Measurements from ENCODE around the gene SIVA1.

Gene SIVA1

GRCh38 chr14:104771374-104771773 is 18.4 kb downstream of the SIVA1 start:
- Histone ChIP-seq H3K36me3 (ENCODE audit: control insufficient read depth in 2 of 2, insufficient read depth in 2 of 2, low read length in 2 of 2) (peaks cover 33 to 39% of the 10 kb centered on the region in 2 donors), H3K4me3 (ENCODE audit: low read length in 2 of 2) (no peak overlapping the region), H3K4me1 (ENCODE audit: control insufficient read depth in 2 of 2, insufficient read depth in 2 of 2, low read length in 2 of 2) (peaks cover 2 to 3% of the 10 kb centered on the region in 2 donors), H3K27me3 (ENCODE audit: control insufficient read depth in 2 of 2, insufficient read depth in 2 of 2, low read length in 2 of 2) (no peaks in the 10 kb centered on the region), H3K9ac (ENCODE audit: low read depth in 1 of 2, low read length in 2 of 2) (no peak overlapping the region), H3K9me3 (ENCODE audit: control insufficient read depth in 2 of 2, low read length in 2 of 2) (no peaks in the 10 kb centered on the region), H3K27ac (ENCODE audit: low read depth in 2 of 2, low read length in 2 of 2) (no peak overlapping the region)

- H3K36me3 ChIP-seq (ENCODE audit: control insufficient read depth in 2 of 2, insufficient read depth in 2 of 2, low read length in 2 of 2): peaks cover 36 to 42% of the 10 kb centered on the region in 2 donors
- no peaks in the 10 kb centered on the region for H3K27me3 ChIP-seq (ENCODE audit: control insufficient read depth in 2 of 2, insufficient read depth in 2 of 2, low read length in 2 of 2)
- H3K4me1 ChIP-seq (ENCODE audit: control insufficient read depth in 2 of 2, insufficient read depth in 2 of 2, low read length in 2 of 2): peaks cover 2 to 3% of the 10 kb centered on the region in 2 donors
- H3K9ac ChIP-seq (ENCODE audit: low read depth in 1 of 2, low read length in 2 of 2): no peak overlapping the region
- no peaks in the 10 kb centered on the region for H3K9me3 ChIP-seq (ENCODE audit: control insufficient read depth in 2 of 2, low read length in 2 of 2)
- no peak overlapping the region for H3K4me3 ChIP-seq (ENCODE audit: low read length in 2 of 2)
- no peak overlapping the region for H3K27ac ChIP-seq (ENCODE audit: low read depth in 2 of 2, low read length in 2 of 2)
Measured at GRCh38 chr14:104771918-104772706, 19.2 kb downstream of the SIVA1 start.

GRCh38 chr14:104772707-104773504 is 20.0 kb downstream of the SIVA1 start:
- Histone ChIP-seq H3K27ac (ENCODE audit: low read depth in 2 of 2, low read length in 2 of 2) (no peak overlapping the region), H3K4me1 (ENCODE audit: control insufficient read depth in 2 of 2, insufficient read depth in 2 of 2, low read length in 2 of 2) (peaks cover 2 to 3% of the 10 kb centered on the region in 2 donors)

GRCh38 chr14:104773505-104774452 is 20.8 kb downstream of the SIVA1 start:
- Histone ChIP-seq H3K9ac (ENCODE audit: low read depth in 1 of 2, low read length in 2 of 2) (no peak overlapping the region), H3K27me3 (ENCODE audit: control insufficient read depth in 2 of 2, insufficient read depth in 2 of 2, low read length in 2 of 2) (no peaks in the 10 kb centered on the region), H3K9me3 (ENCODE audit: control insufficient read depth in 2 of 2, low read length in 2 of 2) (no peaks in the 10 kb centered on the region), H3K4me3 (ENCODE audit: low read length in 2 of 2) (no peak overlapping the region), H3K36me3 (ENCODE audit: control insufficient read depth in 2 of 2, insufficient read depth in 2 of 2, low read length in 2 of 2) (peaks cover 36 to 42% of the 10 kb centered on the region in 2 donors), H3K4me1 (ENCODE audit: control insufficient read depth in 2 of 2, insufficient read depth in 2 of 2, low read length in 2 of 2) (peaks cover under 1 to 2% of the 10 kb centered on the region in 2 donors), H3K27ac (ENCODE audit: low read depth in 2 of 2, low read length in 2 of 2) (no peak overlapping the region)

More at GRCh38 chr14:104772707-104773504, 20.0 kb downstream of the SIVA1 start:
- H3K4me3 ChIP-seq (ENCODE audit: low read length in 2 of 2): no peak overlapping the region
- H3K27me3 ChIP-seq (ENCODE audit: control insufficient read depth in 2 of 2, insufficient read depth in 2 of 2, low read length in 2 of 2): no peaks in the 10 kb centered on the region
- no peaks in the 10 kb centered on the region for H3K9me3 ChIP-seq (ENCODE audit: control insufficient read depth in 2 of 2, low read length in 2 of 2)
- peaks cover 36 to 42% of the 10 kb centered on the region in 2 donors for H3K36me3 ChIP-seq (ENCODE audit: control insufficient read depth in 2 of 2, insufficient read depth in 2 of 2, low read length in 2 of 2)
- no peak overlapping the region for H3K9ac ChIP-seq (ENCODE audit: low read depth in 1 of 2, low read length in 2 of 2)

- Histone ChIP-seq H3K36me3 (ENCODE audit: control insufficient read depth in 2 of 2, insufficient read depth in 2 of 2, low read length in 2 of 2) (peaks cover 36 to 42% of the 10 kb centered on the region in 2 donors), H3K9me3 (ENCODE audit: control insufficient read depth in 2 of 2, low read length in 2 of 2) (no peaks in the 10 kb centered on the region), H3K4me3 (ENCODE audit: low read length in 2 of 2) (no peak overlapping the region), H3K4me1 (ENCODE audit: control insufficient read depth in 2 of 2, insufficient read depth in 2 of 2, low read length in 2 of 2) (no peaks in the 10 kb centered on the region), H3K9ac (ENCODE audit: low read depth in 1 of 2, low read length in 2 of 2) (no peak overlapping the region), H3K27me3 (ENCODE audit: control insufficient read depth in 2 of 2, insufficient read depth in 2 of 2, low read length in 2 of 2) (no peaks in the 10 kb centered on the region), H3K27ac (ENCODE audit: low read depth in 2 of 2, low read length in 2 of 2) (no peak overlapping the region)
Measured at GRCh38 chr14:104774453-104775072, 21.6 kb downstream of the SIVA1 start.

- Histone ChIP-seq H3K9me3 (ENCODE audit: control insufficient read depth in 2 of 2, low read length in 2 of 2) (no peaks in the 10 kb centered on the region), H3K27ac (ENCODE audit: low read depth in 2 of 2, low read length in 2 of 2) (no peak overlapping the region), H3K27me3 (ENCODE audit: control insufficient read depth in 2 of 2, insufficient read depth in 2 of 2, low read length in 2 of 2) (no peaks in the 10 kb centered on the region)
Measured at GRCh38 chr14:104775073-104775489, 22.1 kb downstream of the SIVA1 start.

DNA sequence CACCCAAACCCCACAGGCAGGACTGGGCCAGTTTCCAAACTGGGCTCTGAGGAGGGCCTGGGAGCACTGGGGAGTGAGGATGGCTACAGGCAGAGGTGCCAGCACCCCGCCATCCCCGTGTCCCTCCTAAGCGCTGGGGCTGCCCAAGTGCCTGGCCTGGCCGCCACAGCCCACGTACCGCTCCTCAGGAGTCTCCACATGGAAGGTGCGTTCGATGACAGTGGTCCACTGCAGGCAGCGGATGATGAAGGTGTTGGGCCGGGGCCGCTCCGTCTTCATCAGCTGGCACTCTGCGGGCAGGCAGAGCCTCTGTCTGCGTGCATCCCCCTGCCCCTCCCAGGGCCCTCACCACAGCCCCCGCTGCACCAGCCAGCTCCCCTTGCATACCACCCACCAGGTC is 23.5 kb downstream of the SIVA1 start:
- Histone ChIP-seq H3K4me3 (ENCODE audit: low read length in 2 of 2) (no peak overlapping the region), H3K36me3 (ENCODE audit: control insufficient read depth in 2 of 2, insufficient read depth in 2 of 2, low read length in 2 of 2) (peaks cover 30 to 32% of the 10 kb centered on the region in 2 donors), H3K4me1 (ENCODE audit: control insufficient read depth in 2 of 2, insufficient read depth in 2 of 2, low read length in 2 of 2) (no peaks in the 10 kb centered on the region), H3K9ac (ENCODE audit: low read depth in 1 of 2, low read length in 2 of 2) (no peak overlapping the region), H3K9me3 (ENCODE audit: control insufficient read depth in 2 of 2, low read length in 2 of 2) (no peaks in the 10 kb centered on the region), H3K27ac (ENCODE audit: low read depth in 2 of 2, low read length in 2 of 2) (no peak overlapping the region), H3K27me3 (ENCODE audit: control insufficient read depth in 2 of 2, insufficient read depth in 2 of 2, low read length in 2 of 2) (no peaks in the 10 kb centered on the region)

More at GRCh38 chr14:104775073-104775489, 22.1 kb downstream of the SIVA1 start:
- no peak overlapping the region for H3K4me3 ChIP-seq (ENCODE audit: low read length in 2 of 2)
- no peak overlapping the region for H3K9ac ChIP-seq (ENCODE audit: low read depth in 1 of 2, low read length in 2 of 2)
- H3K36me3 ChIP-seq (ENCODE audit: control insufficient read depth in 2 of 2, insufficient read depth in 2 of 2, low read length in 2 of 2): peaks cover 37 to 42% of the 10 kb centered on the region in 2 donors
- H3K4me1 ChIP-seq (ENCODE audit: control insufficient read depth in 2 of 2, insufficient read depth in 2 of 2, low read length in 2 of 2): no peaks in the 10 kb centered on the region

DNA sequence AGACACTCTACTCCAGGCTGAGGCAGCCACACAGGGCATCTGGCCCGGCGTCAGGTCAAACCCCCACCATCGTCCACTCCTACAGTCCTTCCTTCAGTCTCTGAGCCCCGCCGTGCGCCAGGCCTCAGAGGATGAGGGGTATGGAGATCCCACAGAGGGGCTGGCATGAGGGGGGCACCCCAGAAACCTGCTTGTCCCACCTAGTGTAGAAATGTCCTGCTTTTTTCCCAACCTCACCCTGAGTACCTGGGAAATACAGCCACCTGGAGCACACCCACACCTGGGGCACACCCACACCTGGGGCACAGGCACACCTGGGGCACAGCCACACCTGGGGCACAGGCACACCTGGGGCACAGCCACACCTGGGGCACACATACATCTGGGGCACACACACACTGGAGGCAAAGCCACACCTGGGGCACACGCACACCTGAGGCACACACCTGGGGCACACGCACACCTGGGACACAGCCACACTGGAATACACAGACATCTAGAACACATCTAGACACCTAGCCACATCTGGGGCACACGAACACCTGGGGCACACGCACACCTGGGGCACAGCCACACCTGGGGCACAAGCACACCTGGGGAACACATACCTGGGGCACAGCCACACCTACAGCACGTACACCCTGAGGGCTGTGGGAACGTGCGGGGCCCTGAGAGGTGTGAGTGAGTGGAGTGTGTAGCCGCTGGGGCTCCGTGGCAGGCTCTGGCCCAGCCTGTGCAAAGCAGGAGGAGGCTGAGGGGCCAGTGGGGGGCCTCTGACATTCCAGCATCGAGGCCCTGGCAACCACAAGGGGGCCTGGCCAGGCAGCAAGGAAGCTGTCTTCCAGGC is 24.2 kb downstream of the SIVA1 start:
- H3K27ac ChIP-seq (ENCODE audit: low read depth in 2 of 2, low read length in 2 of 2): no peak overlapping the region
- peaks cover 23 to 25% of the 10 kb centered on the region in 2 donors for H3K36me3 ChIP-seq (ENCODE audit: control insufficient read depth in 2 of 2, insufficient read depth in 2 of 2, low read length in 2 of 2)
- no peaks in the 10 kb centered on the region for H3K27me3 ChIP-seq (ENCODE audit: control insufficient read depth in 2 of 2, insufficient read depth in 2 of 2, low read length in 2 of 2)
- no peaks in the 10 kb centered on the region for H3K4me1 ChIP-seq (ENCODE audit: control insufficient read depth in 2 of 2, insufficient read depth in 2 of 2, low read length in 2 of 2)
- H3K9me3 ChIP-seq (ENCODE audit: control insufficient read depth in 2 of 2, low read length in 2 of 2): no peaks in the 10 kb centered on the region
- H3K9ac ChIP-seq (ENCODE audit: low read depth in 1 of 2, low read length in 2 of 2): no peak overlapping the region
- no peak overlapping the region for H3K4me3 ChIP-seq (ENCODE audit: low read length in 2 of 2)

DNA sequence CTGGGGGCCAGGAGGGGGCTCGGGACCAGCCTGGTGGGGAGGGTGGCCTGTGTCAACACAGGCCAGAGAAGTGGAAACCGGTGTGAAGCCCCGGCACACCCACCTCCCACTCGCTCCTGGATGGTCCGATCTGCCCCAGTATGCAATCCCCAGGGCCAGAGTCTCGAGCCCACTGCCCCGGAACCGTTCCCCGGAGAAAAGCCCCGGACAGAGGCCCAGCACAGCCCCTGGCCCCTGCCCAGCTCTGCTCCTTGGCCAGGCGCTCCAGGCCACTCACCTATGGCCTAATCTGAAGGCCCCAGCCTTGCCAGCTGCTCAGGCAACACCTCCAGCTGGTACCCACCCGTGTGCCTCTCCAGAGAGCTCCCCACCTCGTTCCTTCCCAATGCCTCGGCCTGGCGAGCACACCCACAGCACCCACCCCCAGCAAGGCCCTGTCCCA is 24.9 kb downstream of the SIVA1 start:
- H3K36me3 ChIP-seq (ENCODE audit: control insufficient read depth in 2 of 2, insufficient read depth in 2 of 2, low read length in 2 of 2): peaks cover 19 to 20% of the 10 kb centered on the region in 2 donors
- no peak overlapping the region for H3K27ac ChIP-seq (ENCODE audit: low read depth in 2 of 2, low read length in 2 of 2)
- H3K27me3 ChIP-seq (ENCODE audit: control insufficient read depth in 2 of 2, insufficient read depth in 2 of 2, low read length in 2 of 2): no peaks in the 10 kb centered on the region
- no peak overlapping the region for H3K9ac ChIP-seq (ENCODE audit: low read depth in 1 of 2, low read length in 2 of 2)
- no peak overlapping the region for H3K4me3 ChIP-seq (ENCODE audit: low read length in 2 of 2)
- no peaks in the 10 kb centered on the region for H3K4me1 ChIP-seq (ENCODE audit: control insufficient read depth in 2 of 2, insufficient read depth in 2 of 2, low read length in 2 of 2)
- H3K9me3 ChIP-seq (ENCODE audit: control insufficient read depth in 2 of 2, low read length in 2 of 2): no peaks in the 10 kb centered on the region

Data from mucosa of rectum (tissue), 2 donors.